ENCODE data around the gene FHDC1.

FHDC1 gene

DNA sequence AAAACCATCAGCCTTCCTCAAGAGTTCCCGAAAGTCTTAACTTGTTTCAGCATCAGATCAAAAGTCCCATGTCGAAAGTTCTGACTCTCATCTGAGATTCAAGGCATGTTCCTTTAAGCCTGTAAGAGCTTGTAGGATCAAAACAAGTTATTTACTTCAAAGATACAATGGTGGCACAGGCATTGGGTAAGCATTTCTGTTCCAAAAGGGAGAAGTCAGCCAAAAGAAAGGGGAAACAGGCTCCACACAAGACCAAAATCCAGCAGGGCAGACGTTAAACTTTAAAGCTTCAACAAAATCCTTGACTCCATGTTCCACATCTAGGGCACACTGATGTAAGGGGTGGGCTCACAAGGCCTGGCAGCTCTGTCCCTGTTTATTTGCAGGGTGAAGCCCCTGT lies 91.7 kb downstream of the FHDC1 start:
- no peak overlapping the region for H3K4me3 ChIP-seq (ENCODE audit: low read depth, low read length)
- TF ChIP-seq, protein P1, sequence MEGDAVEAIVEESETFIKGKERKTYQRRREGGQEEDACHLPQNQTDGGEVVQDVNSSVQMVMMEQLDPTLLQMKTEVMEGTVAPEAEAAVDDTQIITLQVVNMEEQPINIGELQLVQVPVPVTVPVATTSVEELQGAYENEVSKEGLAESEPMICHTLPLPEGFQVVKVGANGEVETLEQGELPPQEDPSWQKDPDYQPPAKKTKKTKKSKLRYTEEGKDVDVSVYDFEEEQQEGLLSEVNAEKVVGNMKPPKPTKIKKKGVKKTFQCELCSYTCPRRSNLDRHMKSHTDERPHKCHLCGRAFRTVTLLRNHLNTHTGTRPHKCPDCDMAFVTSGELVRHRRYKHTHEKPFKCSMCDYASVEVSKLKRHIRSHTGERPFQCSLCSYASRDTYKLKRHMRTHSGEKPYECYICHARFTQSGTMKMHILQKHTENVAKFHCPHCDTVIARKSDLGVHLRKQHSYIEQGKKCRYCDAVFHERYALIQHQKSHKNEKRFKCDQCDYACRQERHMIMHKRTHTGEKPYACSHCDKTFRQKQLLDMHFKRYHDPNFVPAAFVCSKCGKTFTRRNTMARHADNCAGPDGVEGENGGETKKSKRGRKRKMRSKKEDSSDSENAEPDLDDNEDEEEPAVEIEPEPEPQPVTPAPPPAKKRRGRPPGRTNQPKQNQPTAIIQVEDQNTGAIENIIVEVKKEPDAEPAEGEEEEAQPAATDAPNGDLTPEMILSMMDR (IDR thresholded peaks at IDR 0.05; ENCODE audit: borderline replicate concordance, insufficient read depth, low read depth, low read length) = no peak

DNA sequence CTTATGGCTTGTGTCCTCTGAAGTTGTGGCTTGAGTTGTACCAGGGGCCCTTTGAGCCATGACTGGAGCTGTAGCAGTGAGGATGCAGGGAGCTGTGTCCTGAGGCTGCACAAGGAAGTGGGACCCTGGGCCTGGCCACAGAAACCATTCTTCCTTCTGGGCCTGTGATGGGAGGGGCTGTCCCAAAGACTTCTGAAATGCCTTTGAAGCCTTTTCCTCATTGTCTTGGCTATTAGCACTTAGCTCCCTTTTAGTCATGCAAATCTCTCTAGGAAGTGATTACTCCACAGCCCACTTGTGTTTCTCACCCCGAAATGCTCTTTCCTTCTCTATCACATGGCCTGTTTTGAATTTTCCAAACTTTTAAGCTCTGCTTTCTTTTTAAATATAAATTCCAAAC lies 92.4 kb downstream of the FHDC1 start:
- TF ChIP-seq, protein P1 (IDR thresholded peaks at IDR 0.05; ENCODE audit: borderline replicate concordance, insufficient read depth, low read depth, low read length) = no peak
- no peak overlapping the region for H3K4me3 ChIP-seq (ENCODE audit: low read depth, low read length)

Measured in GM12875 (cell line).